HEK293T (cell line): ENCODE results near the gene U2AF1L4.

ENCODE experiments used
- ARNT ChIP-seq: fragments of 450-650 bp; IDR thresholded peaks from 2 replicates; pipeline ENCODE4 v1.6.1; 2017; ENCODE audit warnings: mild to moderate bottlenecking
- BHLHE40 ChIP-seq: fragments of 450-650 bp; IDR thresholded peaks from 2 replicates; pipeline ENCODE4 v1.6.1; 2016; ENCODE audit warnings: mild to moderate bottlenecking, moderate library complexity, borderline replicate concordance
- CTBP1 ChIP-seq: fragments of 450-650 bp; IDR thresholded peaks from 2 replicates; pipeline ENCODE4 v1.6.1; 2016; ENCODE audit warnings: borderline replicate concordance
- FOXA1 ChIP-seq: fragments of 450-650 bp; IDR thresholded peaks from 2 replicates; pipeline ENCODE4 v1.6.1; 2016; ENCODE audit warnings: mild to moderate bottlenecking
- FOXM1 ChIP-seq: fragments of 450-650 bp; IDR thresholded peaks from 2 replicates; pipeline ENCODE4 v1.6.1; 2017; ENCODE audit warnings: mild to moderate bottlenecking, borderline replicate concordance
- L3MBTL2 ChIP-seq: fragments of 450-650 bp; conservative IDR thresholded peaks from 2 replicates; pipeline ENCODE4 v1.6.1; 2016; ENCODE audit warnings: mild to moderate bottlenecking
- SP1 ChIP-seq: fragments of 450-650 bp; IDR thresholded peaks from 2 replicates; pipeline ENCODE4 v1.6.1; 2017
- SUZ12 ChIP-seq: fragments of 450-650 bp; IDR thresholded peaks from 2 replicates; pipeline ENCODE4 v1.6.1; 2016; ENCODE audit warnings: mild to moderate bottlenecking
- TARDBP ChIP-seq: fragments of 450-650 bp; IDR thresholded peaks from 2 replicates; pipeline ENCODE4 v1.6.1; 2016

DNA sequence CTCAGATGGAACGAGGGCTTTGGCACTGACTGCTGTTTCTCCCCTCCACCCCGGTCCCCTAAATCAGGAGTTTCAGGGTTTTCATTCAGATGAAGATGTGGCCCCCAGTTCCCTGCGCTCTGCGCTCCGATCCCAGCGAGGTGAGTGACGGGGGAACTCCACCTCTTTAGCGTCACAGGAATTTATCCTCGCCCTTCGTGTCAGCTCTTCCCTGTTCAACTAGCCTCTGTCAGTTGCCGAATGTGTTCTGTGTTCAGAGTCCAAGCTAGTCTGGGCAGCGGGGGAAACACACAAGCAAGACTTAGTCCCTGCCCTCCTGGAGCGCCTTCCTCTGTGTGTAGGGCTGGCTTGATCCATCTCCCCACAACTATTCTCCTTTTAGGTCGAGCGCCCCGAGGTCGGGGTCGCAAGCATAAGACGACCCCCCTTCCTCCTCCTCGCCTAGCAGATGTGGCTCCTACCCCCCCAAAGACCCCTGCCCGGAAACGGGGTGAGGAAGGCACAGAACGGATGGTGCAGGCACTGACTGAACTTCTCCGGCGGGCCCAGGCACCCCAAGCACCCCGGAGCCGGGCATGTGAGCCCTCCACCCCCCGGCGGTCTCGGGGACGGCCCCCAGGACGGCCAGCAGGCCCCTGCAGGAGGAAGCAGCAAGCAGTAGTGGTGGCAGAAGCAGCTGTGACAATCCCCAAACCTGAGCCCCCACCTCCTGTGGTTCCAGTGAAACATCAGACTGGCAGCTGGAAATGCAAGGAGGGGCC lies 25.6 kb downstream of the U2AF1L4 start:
- TF ChIP-seq SP1, result no peak
- TF ChIP-seq CTBP1, result no peak
- no peak for TF ChIP-seq FOXM1
- TF ChIP-seq L3MBTL2, result no peak
- no peak for TF ChIP-seq TARDBP
- TF ChIP-seq ARNT, result no peak
- no peak for TF ChIP-seq BHLHE40
- no peak for TF ChIP-seq FOXA1
- no peak for TF ChIP-seq SUZ12
